K562 (cell line): ENCODE measurements around the gene TKT. TPM values are rescaled to one million over a fixed set of nuclear protein-coding genes. Genes with fewer than 3 reads are reported as not detected.

Source experiments
- CHD7 ChIP-seq: fragments of 200-600 bp; sonication (generic); IDR thresholded peaks from one replicate; pipeline ENCODE4 v1.6.1; 2012; ENCODE audit warnings: mild to moderate bottlenecking, low read depth, low read length, inconsistent platforms
- CREM ChIP-seq: IDR thresholded peaks from 2 replicates; pipeline ENCODE4 v1.6.1; 2014; ENCODE audit warnings: antibody characterized with exemption, low read depth
- ZBTB40 ChIP-seq, 2 experiments: fragments of 450-650 bp in 1 of 2; sonication (generic) in 1 of 2; formaldehyde crosslinking in 1 of 2; IDR thresholded peaks; 2 replicates each; pipeline versions ENCODE4 v1.7.1 to v1.9.0; 2016 to 2022; ENCODE audit warnings: inconsistent platforms in 1 of 2, mild to moderate bottlenecking in 1 of 2, missing genetic modification reagents in 1 of 2
- polyA plus RNA-seq, 8 experiments: library from polyadenylated mRNA; depleted of rRNA in 4 of 8; stranded (reverse) in 5 of 8; unstranded in 3 of 8; fragments of >200 nt; fragmentation: Nextera tagmentation in 2 of 8; fragmentation: Illumina TruSeq in 1 of 8; extraction: Ambion mirVana in 2 of 8; extraction: Trizol in 1 of 8; gene quantifications; 2 replicates each; pipeline versions ENCODE4 v1.2.1 to v1.2.3, GENCODE V29; 2011 to 2014; ENCODE audit warnings: inconsistent platforms in 1 of 8, missing spikeins in 1 of 8
- total RNA-seq, 7 experiments: library from RNA; depleted of rRNA in 6 of 7; stranded (reverse); fragments of >200 nt in 6 of 7; fragmentation: Illumina TruSeq in 2 of 7; extraction: Trizol in 2 of 7; gene quantifications; 2 replicates each; pipeline versions ENCODE4 v1.2.1 to v1.2.3, GENCODE V29; 2011 to 2021; ENCODE audit warnings: low replicate concordance in 1 of 7

Gene TKT
- total and polyA plus RNA-seq, 9 of the 15 experiments (the other 6 are each of a cell fraction or from before 2014, with no cell fraction given): 58.1 to 401 (median 187) TPM

- no peak for TF ChIP-seq CHD7
- TF ChIP-seq ZBTB40 (IDR thresholded peaks at IDR 0.05): no peak
- TF ChIP-seq ZBTB40 (CRISPR knock-in tag; IDR thresholded peaks at IDR 0.05): no peak
- TF ChIP-seq CREM: 0 out of 2 replicates have a peak, but pooled peaks have one; percentile 25
Measured at GRCh38 chr3:53195602-53196574, 59.9 kb downstream of the TKT start (continued).
